ENCODE results near the gene RND2. TPM values are rescaled to one million over a fixed set of nuclear protein-coding genes. Genes with fewer than 3 reads are reported as not detected.

RND2 gene
- total and polyA plus RNA-seq, 2 of the 13 experiments (the other 11 are each of a cell fraction or from before 2014, with no cell fraction given), result 0.05 to 0.11 TPM

DNA sequence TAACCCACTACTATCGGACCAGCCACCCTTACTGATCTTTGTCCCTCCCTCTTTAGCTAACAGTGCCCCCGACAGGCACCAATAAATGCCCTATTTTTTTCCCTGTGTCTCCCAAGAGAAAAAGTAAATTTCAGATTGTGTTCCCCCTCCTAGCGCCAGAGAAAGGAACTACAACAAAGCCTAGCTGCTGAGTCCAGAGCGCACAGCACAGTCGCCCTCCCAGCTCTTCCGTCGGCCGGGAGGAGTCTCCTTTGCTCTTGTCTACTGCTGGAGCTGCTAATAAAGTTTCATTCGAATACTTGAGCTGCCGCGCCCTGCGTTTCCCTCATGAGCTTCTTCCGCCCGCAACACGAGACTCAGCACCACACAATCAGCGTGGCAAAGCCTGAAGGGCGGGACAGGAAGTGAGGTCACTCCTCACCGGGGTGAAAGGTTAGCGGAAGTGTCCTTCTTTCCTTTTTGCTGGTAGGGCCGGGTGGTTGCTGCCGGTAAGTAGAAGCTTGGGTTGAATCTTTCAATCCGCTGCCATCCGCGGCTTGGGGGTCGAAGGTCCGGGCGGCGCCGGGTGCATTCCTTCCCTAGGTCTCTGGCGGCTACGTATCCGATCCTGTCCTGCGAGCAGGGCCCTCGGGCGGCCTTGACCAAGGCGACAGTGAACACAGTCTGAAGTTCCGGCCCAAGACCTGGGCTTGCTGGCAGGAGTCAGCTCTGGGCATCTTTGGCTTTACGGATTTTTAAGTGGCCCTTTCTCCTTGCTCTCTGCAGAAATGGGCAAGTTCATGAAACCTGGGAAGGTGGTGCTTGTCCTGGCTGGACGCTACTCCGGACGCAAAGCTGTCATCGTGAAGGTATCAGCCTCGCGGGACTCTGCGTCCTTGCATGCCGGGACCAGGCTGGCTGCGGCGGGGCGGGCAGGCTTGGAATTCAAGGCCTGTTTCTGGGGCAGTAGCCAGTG lies 26.8 kb upstream of the RND2 start, which contains the start of gene RPL27 (continued):
- TF ChIP-seq, protein P1, sequence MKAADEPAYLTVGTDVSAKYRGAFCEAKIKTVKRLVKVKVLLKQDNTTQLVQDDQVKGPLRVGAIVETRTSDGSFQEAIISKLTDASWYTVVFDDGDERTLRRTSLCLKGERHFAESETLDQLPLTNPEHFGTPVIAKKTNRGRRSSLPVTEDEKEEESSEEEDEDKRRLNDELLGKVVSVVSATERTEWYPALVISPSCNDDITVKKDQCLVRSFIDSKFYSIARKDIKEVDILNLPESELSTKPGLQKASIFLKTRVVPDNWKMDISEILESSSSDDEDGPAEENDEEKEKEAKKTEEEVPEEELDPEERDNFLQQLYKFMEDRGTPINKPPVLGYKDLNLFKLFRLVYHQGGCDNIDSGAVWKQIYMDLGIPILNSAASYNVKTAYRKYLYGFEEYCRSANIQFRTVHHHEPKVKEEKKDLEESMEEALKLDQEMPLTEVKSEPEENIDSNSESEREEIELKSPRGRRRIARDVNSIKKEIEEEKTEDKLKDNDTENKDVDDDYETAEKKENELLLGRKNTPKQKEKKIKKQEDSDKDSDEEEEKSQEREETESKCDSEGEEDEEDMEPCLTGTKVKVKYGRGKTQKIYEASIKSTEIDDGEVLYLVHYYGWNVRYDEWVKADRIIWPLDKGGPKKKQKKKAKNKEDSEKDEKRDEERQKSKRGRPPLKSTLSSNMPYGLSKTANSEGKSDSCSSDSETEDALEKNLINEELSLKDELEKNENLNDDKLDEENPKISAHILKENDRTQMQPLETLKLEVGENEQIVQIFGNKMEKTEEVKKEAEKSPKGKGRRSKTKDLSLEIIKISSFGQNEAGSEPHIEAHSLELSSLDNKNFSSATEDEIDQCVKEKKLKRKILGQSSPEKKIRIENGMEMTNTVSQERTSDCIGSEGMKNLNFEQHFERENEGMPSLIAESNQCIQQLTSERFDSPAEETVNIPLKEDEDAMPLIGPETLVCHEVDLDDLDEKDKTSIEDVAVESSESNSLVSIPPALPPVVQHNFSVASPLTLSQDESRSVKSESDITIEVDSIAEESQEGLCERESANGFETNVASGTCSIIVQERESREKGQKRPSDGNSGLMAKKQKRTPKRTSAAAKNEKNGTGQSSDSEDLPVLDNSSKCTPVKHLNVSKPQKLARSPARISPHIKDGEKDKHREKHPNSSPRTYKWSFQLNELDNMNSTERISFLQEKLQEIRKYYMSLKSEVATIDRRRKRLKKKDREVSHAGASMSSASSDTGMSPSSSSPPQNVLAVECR (CRISPR knock-in tag; IDR thresholded peaks at IDR 0.05; ENCODE audit: borderline replicate concordance), result peak; percentile 98
- TF ChIP-seq ZSCAN20 (CRISPR knock-in tag; IDR thresholded peaks at IDR 0.05; ENCODE audit: borderline replicate concordance) (peak; percentile 6; the same call in 1 of the 2 replicates), GFI1 (CRISPR knock-in tag; IDR thresholded peaks at IDR 0.05; ENCODE audit: borderline replicate concordance) (peak; percentile 85), ZBTB3 (CRISPR knock-in tag; IDR thresholded peaks at IDR 0.05; ENCODE audit: borderline replicate concordance, low read depth) (peak; percentile 96), ZNF343 (CRISPR knock-in tag; IDR thresholded peaks at IDR 0.05) (peak; percentile 89), MEIS1 (CRISPR knock-in tag; IDR thresholded peaks at IDR 0.05; ENCODE audit: borderline replicate concordance) (peak; percentile 84), SKI (IDR thresholded peaks at IDR 0.05; ENCODE audit: partially characterized antibody) (peak; percentile 91), KLF9 (CRISPR knock-in tag; IDR thresholded peaks at IDR 0.05; ENCODE audit: low read depth) (peak; percentile 91)
- TF ChIP-seq, protein P2, sequence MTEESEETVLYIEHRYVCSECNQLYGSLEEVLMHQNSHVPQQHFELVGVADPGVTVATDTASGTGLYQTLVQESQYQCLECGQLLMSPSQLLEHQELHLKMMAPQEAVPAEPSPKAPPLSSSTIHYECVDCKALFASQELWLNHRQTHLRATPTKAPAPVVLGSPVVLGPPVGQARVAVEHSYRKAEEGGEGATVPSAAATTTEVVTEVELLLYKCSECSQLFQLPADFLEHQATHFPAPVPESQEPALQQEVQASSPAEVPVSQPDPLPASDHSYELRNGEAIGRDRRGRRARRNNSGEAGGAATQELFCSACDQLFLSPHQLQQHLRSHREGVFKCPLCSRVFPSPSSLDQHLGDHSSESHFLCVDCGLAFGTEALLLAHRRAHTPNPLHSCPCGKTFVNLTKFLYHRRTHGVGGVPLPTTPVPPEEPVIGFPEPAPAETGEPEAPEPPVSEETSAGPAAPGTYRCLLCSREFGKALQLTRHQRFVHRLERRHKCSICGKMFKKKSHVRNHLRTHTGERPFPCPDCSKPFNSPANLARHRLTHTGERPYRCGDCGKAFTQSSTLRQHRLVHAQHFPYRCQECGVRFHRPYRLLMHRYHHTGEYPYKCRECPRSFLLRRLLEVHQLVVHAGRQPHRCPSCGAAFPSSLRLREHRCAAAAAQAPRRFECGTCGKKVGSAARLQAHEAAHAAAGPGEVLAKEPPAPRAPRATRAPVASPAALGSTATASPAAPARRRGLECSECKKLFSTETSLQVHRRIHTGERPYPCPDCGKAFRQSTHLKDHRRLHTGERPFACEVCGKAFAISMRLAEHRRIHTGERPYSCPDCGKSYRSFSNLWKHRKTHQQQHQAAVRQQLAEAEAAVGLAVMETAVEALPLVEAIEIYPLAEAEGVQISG (CRISPR knock-in tag; IDR thresholded peaks at IDR 0.05), result peak; percentile 98
- TF ChIP-seq, protein P3, sequence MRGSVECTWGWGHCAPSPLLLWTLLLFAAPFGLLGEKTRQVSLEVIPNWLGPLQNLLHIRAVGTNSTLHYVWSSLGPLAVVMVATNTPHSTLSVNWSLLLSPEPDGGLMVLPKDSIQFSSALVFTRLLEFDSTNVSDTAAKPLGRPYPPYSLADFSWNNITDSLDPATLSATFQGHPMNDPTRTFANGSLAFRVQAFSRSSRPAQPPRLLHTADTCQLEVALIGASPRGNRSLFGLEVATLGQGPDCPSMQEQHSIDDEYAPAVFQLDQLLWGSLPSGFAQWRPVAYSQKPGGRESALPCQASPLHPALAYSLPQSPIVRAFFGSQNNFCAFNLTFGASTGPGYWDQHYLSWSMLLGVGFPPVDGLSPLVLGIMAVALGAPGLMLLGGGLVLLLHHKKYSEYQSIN (CRISPR knock-in tag; IDR thresholded peaks at IDR 0.05; ENCODE audit: borderline replicate concordance), result no peak; the same call in 1 of the 2 replicates
- TF ChIP-seq, protein P4, sequence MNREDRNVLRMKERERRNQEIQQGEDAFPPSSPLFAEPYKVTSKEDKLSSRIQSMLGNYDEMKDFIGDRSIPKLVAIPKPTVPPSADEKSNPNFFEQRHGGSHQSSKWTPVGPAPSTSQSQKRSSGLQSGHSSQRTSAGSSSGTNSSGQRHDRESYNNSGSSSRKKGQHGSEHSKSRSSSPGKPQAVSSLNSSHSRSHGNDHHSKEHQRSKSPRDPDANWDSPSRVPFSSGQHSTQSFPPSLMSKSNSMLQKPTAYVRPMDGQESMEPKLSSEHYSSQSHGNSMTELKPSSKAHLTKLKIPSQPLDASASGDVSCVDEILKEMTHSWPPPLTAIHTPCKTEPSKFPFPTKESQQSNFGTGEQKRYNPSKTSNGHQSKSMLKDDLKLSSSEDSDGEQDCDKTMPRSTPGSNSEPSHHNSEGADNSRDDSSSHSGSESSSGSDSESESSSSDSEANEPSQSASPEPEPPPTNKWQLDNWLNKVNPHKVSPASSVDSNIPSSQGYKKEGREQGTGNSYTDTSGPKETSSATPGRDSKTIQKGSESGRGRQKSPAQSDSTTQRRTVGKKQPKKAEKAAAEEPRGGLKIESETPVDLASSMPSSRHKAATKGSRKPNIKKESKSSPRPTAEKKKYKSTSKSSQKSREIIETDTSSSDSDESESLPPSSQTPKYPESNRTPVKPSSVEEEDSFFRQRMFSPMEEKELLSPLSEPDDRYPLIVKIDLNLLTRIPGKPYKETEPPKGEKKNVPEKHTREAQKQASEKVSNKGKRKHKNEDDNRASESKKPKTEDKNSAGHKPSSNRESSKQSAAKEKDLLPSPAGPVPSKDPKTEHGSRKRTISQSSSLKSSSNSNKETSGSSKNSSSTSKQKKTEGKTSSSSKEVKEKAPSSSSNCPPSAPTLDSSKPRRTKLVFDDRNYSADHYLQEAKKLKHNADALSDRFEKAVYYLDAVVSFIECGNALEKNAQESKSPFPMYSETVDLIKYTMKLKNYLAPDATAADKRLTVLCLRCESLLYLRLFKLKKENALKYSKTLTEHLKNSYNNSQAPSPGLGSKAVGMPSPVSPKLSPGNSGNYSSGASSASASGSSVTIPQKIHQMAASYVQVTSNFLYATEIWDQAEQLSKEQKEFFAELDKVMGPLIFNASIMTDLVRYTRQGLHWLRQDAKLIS (CRISPR knock-in tag; IDR thresholded peaks at IDR 0.05), result peak; percentile 87
- TF ChIP-seq, protein P5, sequence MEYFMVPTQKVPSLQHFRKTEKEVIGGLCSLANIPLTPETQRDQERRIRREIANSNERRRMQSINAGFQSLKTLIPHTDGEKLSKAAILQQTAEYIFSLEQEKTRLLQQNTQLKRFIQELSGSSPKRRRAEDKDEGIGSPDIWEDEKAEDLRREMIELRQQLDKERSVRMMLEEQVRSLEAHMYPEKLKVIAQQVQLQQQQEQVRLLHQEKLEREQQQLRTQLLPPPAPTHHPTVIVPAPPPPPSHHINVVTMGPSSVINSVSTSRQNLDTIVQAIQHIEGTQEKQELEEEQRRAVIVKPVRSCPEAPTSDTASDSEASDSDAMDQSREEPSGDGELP (IDR thresholded peaks at IDR 0.05; ENCODE audit: borderline replicate concordance, low read depth), result peak; percentile 72; the same call in 1 of the 2 replicates

Measured in HepG2 (cell line).